Measurements from ENCODE around the gene KLHL30.

Gene KLHL30

GRCh38 chr2:238102865-238103264, 35.6 kb upstream of the KLHL30 start:
- TF ChIP-seq TEAD4 (IDR thresholded peaks at IDR 0.05) (no peak), RAD21 (IDR thresholded peaks at IDR 0.05; ENCODE audit: low read depth) (no peak), CEBPB (IDR thresholded peaks at IDR 0.05) (no peak), CREB1 (IDR thresholded peaks at IDR 0.05; ENCODE audit: low read depth) (no peak), REST (IDR thresholded peaks at IDR 0.05; ENCODE audit: low read depth) (no peak), NFIC (IDR thresholded peaks at IDR 0.05) (no peak), ZBTB7A (IDR thresholded peaks at IDR 0.05; ENCODE audit: low read depth) (no peak), MAX (IDR thresholded peaks at IDR 0.05) (no peak), FOXM1 (IDR thresholded peaks at IDR 0.05; ENCODE audit: borderline replicate concordance, low read depth) (no peak), TCF12 (IDR thresholded peaks at IDR 0.05; ENCODE audit: low read depth) (no peak), EP300 (IDR thresholded peaks at IDR 0.05; ENCODE audit: borderline replicate concordance) (no peak), USF1 (IDR thresholded peaks at IDR 0.05) (no peak), YY1 (IDR thresholded peaks at IDR 0.05; ENCODE audit: low read depth) (no peak)

GRCh38 chr2:238103465-238104225, 34.8 kb upstream of the KLHL30 start:
- no peak for TF ChIP-seq USF1 (IDR thresholded peaks at IDR 0.05)
- no peak for TF ChIP-seq MAX (IDR thresholded peaks at IDR 0.05)
- no peak for TF ChIP-seq FOXM1 (IDR thresholded peaks at IDR 0.05; ENCODE audit: borderline replicate concordance, low read depth)
- no peak for TF ChIP-seq RAD21 (IDR thresholded peaks at IDR 0.05; ENCODE audit: low read depth)
- no peak for TF ChIP-seq ZBTB7A (IDR thresholded peaks at IDR 0.05; ENCODE audit: low read depth)
- TF ChIP-seq EP300 (IDR thresholded peaks at IDR 0.05; ENCODE audit: borderline replicate concordance) = no peak
- no peak for TF ChIP-seq TCF12 (IDR thresholded peaks at IDR 0.05; ENCODE audit: low read depth)
- TF ChIP-seq REST (IDR thresholded peaks at IDR 0.05; ENCODE audit: low read depth) = no peak
- TF ChIP-seq NFIC (IDR thresholded peaks at IDR 0.05) = no peak
- TF ChIP-seq TEAD4 (IDR thresholded peaks at IDR 0.05) = no peak
- TF ChIP-seq TAF1 (IDR thresholded peaks at IDR 0.05; ENCODE audit: low read depth) = no peak

GRCh38 chr2:238104226-238104690, 34.2 kb upstream of the KLHL30 start:
- TF ChIP-seq FOXM1 (IDR thresholded peaks at IDR 0.05; ENCODE audit: borderline replicate concordance, low read depth) = no peak

- no peak for TF ChIP-seq TCF12 (IDR thresholded peaks at IDR 0.05; ENCODE audit: low read depth)
- TF ChIP-seq TAF1 (IDR thresholded peaks at IDR 0.05; ENCODE audit: low read depth) = no peak
- no peak for TF ChIP-seq CEBPB (IDR thresholded peaks at IDR 0.05)
- no peak for TF ChIP-seq EGR1 (IDR thresholded peaks at IDR 0.05)
These were observed 33.6 kb upstream of the KLHL30 start for GRCh38 chr2:238104691-238105371.

- no peak for TF ChIP-seq CREB1 (IDR thresholded peaks at IDR 0.05; ENCODE audit: low read depth)
- no peak for TF ChIP-seq TEAD4 (IDR thresholded peaks at IDR 0.05)
- no peak for TF ChIP-seq TCF12 (IDR thresholded peaks at IDR 0.05; ENCODE audit: low read depth)
- TF ChIP-seq YY1 (IDR thresholded peaks at IDR 0.05; ENCODE audit: low read depth) = no peak
These were observed 32.7 kb upstream of the KLHL30 start for GRCh38 chr2:238105506-238106338.

GRCh38 chr2:238106339-238106697, 32.1 kb upstream of the KLHL30 start:
- TF ChIP-seq USF1 (IDR thresholded peaks at IDR 0.05) (no peak), EP300 (IDR thresholded peaks at IDR 0.05; ENCODE audit: borderline replicate concordance) (no peak), TAF1 (IDR thresholded peaks at IDR 0.05; ENCODE audit: low read depth) (no peak), CREB1 (IDR thresholded peaks at IDR 0.05; ENCODE audit: low read depth) (no peak), NFIC (IDR thresholded peaks at IDR 0.05) (no peak), TEAD4 (IDR thresholded peaks at IDR 0.05) (no peak), ZBTB7A (IDR thresholded peaks at IDR 0.05; ENCODE audit: low read depth) (no peak), TCF12 (IDR thresholded peaks at IDR 0.05; ENCODE audit: low read depth) (no peak), EGR1 (IDR thresholded peaks at IDR 0.05) (no peak), YY1 (IDR thresholded peaks at IDR 0.05; ENCODE audit: low read depth) (no peak), REST (IDR thresholded peaks at IDR 0.05; ENCODE audit: low read depth) (no peak), MAX (IDR thresholded peaks at IDR 0.05) (no peak), CEBPB (IDR thresholded peaks at IDR 0.05) (no peak), RAD21 (IDR thresholded peaks at IDR 0.05; ENCODE audit: low read depth) (no peak), FOXM1 (IDR thresholded peaks at IDR 0.05; ENCODE audit: borderline replicate concordance, low read depth) (no peak)

All from Ishikawa (cell line).